Activated naive CD4-positive, alpha-beta T cell treated with anti-CD3 and anti-CD28 coated beads, Interleukin-2, amount 50 U/mL, for 16 hours (primary cell): ENCODE measurements around the gene CHST13.
"Not testable (repeated sequence)": the region's sequence is repeated elsewhere in the genome, so short reads cannot be mapped to it uniquely, and the experiment has no call there.

Experiments used
- DNase-seq: peaks from one replicate; pipeline ENCODE4 v3.0.0-alpha.2; 2020

The CHST13 gene

GRCh38 chr3:126557415-126557745 is 33.4 kb downstream of the CHST13 start:
- no peak for DNase-seq

- no peak for DNase-seq
Observed at GRCh38 chr3:126557761-126558160, 33.8 kb downstream of the CHST13 start.

GRCh38 chr3:126558336-126559071 is 34.5 kb downstream of the CHST13 start, which contains the start of gene C3orf22:
Gene C3orf22 (minus strand): TSS chr3:126558932. CDS start chr3:126553390, 5,542 bp downstream.
- no peak for DNase-seq

DNA sequence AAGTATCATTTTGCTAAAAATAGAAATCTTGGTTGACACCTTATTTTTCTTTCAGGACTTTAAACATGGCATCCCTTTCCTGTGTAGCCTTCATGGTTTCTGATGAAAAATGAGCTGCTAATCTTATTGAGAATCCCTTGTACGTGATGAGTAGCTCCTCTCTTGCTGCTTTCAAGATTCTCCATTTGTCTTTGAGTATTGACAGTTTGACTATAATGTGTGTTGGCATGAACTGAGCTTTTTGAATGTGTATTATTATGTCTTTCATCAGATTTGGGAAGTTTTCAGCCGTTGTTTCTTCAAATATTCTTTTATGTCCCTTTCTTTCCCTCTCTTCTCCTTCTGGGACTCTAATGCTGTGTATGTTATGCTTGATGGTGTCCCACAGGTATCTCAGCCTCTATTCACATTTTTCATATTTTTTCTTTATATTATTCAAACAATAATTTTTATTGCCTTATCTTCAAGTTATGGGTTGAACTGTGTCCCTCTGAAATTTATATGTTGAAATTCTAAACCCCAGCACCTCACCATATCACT is 38.9 kb downstream of the CHST13 start:
- DNase-seq = no peak

- no peak for DNase-seq
Observed at GRCh38 chr3:126567696-126568438, 43.9 kb downstream of the CHST13 start.

DNA sequence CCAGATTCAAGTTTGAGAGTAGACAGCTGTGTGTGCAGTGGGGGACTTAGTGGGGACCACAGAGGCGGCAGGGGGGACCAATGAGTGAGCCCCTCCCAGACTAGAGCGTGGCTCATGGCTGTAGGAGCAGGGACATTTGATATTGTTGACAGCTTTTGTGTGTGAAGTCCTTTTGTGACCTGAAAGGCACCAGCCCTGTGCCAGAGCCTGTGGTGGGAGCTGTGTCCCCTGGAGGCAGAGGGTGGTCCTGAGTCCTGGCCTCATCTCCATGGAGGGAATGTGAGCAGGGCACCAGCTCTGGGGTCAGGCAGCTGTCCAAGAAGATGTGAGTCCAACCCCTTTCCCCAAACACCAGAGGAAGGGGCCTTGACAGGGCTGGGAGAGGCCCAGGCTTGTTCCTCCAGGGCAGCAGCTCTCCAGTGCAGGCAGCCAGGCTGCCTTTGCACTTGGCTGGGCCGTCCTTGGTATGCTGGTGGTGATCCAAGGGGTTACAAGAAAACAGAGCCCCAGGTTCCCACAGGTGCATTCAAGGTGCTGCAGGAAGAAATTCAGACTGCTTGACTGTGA is 44.9 kb downstream of the CHST13 start:
- no peak for DNase-seq

DNA sequence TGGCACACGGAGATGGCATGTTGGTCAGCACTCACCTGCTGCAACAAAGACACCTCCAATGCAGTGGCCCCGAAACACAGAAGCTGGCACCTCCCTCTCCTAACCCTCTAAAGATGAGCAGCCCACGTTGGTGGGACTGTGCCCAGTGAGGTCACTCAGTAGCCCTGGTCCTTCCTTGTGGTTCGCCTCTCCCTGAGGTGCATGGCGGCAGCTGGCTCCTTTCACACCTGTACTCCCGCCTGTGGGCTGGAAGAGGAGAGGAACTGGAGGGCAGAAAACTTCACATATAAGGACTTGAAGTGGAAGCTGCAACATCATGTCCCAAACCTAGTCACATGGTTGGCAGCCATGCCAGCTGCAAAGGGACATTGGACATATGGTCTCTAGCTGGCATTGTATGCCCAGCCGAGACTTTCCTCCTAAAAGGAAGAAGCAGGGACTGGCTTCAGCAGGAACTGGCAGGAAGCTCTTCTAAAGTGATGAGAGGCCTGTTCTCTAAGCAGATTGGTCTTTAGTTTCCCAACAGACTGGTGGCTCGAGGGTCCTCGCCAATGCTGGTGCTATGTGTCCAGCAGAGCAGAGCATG is 45.5 kb downstream of the CHST13 start:
- DNase-seq = no peak

DNA sequence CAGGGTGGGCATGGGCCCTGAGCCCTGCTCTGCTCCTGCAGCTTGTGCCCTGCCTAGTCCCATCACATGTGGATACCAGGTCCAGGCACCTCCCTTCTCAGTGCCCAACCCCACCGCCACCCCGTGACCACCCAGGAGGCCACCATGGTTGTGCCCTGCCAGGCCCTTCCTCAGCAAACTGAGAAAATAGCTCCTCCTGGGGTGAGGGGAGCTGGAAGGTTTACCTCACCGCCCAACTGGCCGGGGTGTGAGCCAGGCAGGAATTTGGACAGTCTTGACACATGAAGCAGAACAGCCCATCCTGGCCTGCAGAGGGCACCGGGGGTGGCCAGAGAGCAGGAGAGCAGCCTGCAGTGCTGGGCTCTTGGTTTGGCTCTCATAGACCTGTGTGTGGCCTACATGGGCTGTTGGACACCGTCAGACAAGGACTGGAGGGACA is 46.2 kb downstream of the CHST13 start:
- no peak for DNase-seq

DNA sequence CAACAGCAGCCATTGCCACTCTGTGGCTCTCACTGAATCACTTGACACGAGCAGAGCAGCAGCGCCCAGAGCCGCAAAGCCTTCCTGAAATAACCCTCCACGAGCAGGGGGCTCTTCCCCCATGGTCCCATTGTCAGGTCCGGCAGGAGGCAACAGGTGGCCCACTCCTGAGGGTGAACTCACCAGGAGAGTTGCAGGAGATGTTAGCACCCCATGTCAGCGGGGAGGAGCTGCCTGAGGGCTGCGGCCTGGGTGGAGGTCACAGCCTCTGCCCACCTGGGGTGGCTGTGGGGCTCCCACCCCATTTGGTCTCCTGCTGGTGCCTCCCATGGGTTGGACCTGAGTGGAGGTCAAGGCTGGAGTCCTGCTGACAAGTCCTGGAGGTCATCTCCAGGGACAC is 47.1 kb downstream of the CHST13 start:
- no peak for DNase-seq

DNA sequence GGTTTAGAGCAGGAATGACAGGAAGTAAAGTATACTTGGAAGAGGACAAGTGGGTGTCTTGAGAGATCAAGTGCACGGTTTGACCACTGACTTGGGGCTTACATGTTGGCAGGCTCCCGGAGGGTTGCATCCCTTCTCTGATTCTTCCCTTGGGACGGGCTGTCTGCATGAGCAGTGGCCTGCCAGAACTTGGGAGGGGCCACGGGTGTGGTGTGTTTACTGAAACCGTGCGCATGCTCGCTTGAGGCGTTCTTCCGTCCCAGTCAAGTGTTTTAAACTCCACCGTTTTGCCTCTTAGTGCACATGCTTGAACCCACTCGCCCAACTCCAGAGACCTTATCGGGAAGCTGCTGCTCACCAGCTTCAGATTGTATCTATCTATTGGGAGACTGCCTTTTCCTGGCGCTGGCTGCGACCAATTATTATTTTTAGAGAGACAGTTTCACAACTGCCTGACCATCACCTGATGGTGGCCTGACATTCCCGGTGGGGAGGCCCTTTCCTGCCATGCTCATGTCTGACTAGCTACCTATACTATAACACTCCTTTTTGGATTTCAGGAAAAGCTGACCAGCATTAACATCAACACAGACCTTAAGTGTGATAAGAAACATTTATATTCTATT is 49.6 kb downstream of the CHST13 start:
- DNase-seq = no peak

- no peak for DNase-seq
Observed at GRCh38 chr3:126577261-126577660, 53.3 kb downstream of the CHST13 start.

DNA sequence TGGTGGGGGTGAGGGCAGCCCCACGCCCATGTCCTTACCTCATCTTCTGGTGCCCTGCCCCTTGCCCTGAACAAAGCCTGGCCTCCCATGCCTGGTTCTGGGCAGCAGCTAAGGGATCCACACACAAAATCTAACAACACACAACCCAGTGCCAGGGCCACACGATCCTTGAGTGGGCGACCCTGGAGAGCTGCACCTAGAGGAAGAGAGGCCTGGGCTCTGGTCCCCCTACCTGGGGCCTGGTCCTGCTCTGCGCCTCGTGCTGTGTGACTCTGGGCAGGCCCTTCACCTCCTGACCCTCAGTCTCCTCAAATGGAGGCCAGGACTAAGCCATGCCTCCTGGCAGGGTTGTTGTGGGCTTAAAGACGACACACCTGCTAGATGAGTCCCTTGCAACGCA is 54.7 kb downstream of the CHST13 start:
- no peak for DNase-seq

GRCh38 chr3:126580746-126581145 is 56.8 kb downstream of the CHST13 start:
- DNase-seq = no peak

GRCh38 chr3:126581569-126581968 is 57.6 kb downstream of the CHST13 start:
- DNase-seq = no peak

- DNase-seq = no peak
Observed at GRCh38 chr3:126582311-126582710, 58.4 kb downstream of the CHST13 start.

DNA sequence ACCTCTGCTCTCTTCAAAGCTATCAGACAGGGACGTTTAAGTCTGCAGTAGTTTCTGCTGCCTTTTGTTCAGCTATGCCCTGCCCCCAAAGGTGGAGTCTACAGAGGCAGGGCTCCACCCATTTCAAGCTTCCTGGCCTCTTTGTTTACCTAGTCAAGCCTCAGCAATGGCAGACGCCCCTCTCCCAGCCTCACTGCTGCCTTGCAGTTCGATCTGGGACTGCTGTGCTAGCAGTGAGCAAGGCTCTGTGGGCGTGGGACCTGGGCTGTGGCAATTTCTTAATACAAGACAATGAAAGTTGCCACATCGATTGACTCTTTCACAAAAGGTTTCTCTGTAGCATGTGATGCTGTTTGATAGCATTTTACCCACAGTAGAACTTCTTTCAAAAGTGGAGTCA is 67.6 kb downstream of the CHST13 start:
- not testable (repeated sequence) for DNase-seq
